WTC11 (cell line): ENCODE data around the gene SPOP.

ENCODE experiments used
- FOXP1 ChIP-seq: sonication (generic); formaldehyde crosslinking; IDR thresholded peaks from 2 replicates; pipeline ENCODE4 v1.8.0; 2022; ENCODE audit warnings: missing genetic modification reagents, mild to moderate bottlenecking, moderate library complexity, borderline replicate concordance
- NFYB ChIP-seq: sonication (generic); formaldehyde crosslinking; conservative IDR thresholded peaks from 2 replicates; pipeline ENCODE4 v1.8.0; 2022; ENCODE audit warnings: low read depth, missing genetic modification reagents
- NR2C2 ChIP-seq: sonication (generic); formaldehyde crosslinking; IDR thresholded peaks from 2 replicates; pipeline ENCODE4 v1.8.0; 2022; ENCODE audit warnings: mild to moderate bottlenecking, missing genetic modification reagents
- ZNF317 ChIP-seq: sonication (generic); formaldehyde crosslinking; IDR thresholded peaks from 2 replicates; pipeline ENCODE4 v1.8.1; 2023; ENCODE audit warnings: low read depth, mild to moderate bottlenecking, moderate library complexity, missing genetic modification reagents, borderline replicate concordance
- TF ChIP-seq, protein P1 (sequence below): fragments of 200-600 bp; IDR thresholded peaks from 2 replicates; pipeline ENCODE4 v1.8.0; 2022; ENCODE audit warnings: antibody characterized with exemption

DNA sequence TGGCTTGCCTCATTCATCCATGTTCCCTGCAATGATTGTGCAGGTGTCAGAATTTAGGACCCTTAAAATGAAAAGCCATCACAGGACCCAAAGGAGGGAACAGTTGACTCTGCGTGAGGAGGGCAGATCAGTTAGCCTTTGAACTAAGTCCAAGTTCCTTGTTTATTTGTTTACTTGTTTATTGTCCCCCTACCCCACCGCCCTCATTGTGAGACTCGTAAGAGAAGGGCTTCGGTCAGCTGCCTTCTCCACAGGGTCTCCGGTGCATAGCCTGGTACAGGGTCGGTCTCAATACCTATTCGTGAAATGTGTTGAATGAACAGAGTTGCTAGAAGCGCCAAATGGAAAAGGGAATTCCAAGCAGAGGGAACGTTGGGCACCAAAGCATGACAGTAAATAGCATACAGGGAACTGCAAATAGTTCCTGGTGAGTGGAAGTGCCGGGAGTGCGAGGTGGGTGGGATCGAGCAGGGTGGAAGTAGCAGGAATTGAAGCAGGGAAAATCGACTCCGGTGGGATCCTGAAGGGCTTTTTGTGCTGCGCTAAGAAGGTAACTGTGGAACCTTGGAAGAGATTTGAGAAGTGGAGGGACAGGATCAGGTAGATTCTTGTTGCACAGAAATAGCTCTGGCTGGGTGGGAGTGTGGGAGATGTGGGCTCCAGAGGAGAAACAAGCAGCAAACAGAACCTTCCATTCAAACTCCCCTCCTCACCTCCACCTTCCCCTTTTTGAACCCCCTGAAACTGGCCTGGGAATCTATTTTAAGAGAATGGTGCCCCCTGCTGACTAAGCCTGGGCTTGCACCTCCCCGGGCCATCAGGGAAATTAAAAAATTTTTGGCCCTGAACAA, 17.2 kb upstream of the SPOP start:
- TF ChIP-seq NFYB (CRISPR knock-in tag) (no peak), NR2C2 (CRISPR knock-in tag) (no peak), FOXP1 (CRISPR knock-in tag) (no peak), ZNF317 (CRISPR knock-in tag) (no peak)
- TF ChIP-seq, protein P1, sequence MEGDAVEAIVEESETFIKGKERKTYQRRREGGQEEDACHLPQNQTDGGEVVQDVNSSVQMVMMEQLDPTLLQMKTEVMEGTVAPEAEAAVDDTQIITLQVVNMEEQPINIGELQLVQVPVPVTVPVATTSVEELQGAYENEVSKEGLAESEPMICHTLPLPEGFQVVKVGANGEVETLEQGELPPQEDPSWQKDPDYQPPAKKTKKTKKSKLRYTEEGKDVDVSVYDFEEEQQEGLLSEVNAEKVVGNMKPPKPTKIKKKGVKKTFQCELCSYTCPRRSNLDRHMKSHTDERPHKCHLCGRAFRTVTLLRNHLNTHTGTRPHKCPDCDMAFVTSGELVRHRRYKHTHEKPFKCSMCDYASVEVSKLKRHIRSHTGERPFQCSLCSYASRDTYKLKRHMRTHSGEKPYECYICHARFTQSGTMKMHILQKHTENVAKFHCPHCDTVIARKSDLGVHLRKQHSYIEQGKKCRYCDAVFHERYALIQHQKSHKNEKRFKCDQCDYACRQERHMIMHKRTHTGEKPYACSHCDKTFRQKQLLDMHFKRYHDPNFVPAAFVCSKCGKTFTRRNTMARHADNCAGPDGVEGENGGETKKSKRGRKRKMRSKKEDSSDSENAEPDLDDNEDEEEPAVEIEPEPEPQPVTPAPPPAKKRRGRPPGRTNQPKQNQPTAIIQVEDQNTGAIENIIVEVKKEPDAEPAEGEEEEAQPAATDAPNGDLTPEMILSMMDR = peak; percentile 86
